ENCODE measurements around the gene PLEKHG1. TPM values are rescaled to one million over a fixed set of nuclear protein-coding genes. Genes with fewer than 3 reads are reported as not detected.

The PLEKHG1 gene
- polyA plus RNA-seq, 3 donors: 38.6 to 43.5 (median 38.8) TPM

GRCh38 chr6:150584596-150584995 is 15.1 kb upstream of the PLEKHG1 start:
- DNase-seq (ENCODE audit: extremely low read depth in 1 of 11, low read depth in 9 of 11, low spot score in 4 of 11): no peak

- DNase-seq (ENCODE audit: extremely low read depth in 1 of 11, low read depth in 9 of 11, low spot score in 4 of 11): peak in 2 of 11 donors; percentile 35 to 74
These were observed 12.8 kb upstream of the PLEKHG1 start for GRCh38 chr6:150586850-150587359.

- no peak for DNase-seq (ENCODE audit: extremely low read depth in 1 of 11, low read depth in 9 of 11, low spot score in 4 of 11)
These were observed 12.0 kb upstream of the PLEKHG1 start for GRCh38 chr6:150587637-150588036.

GRCh38 chr6:150588888-150589499 is 10.7 kb upstream of the PLEKHG1 start:
- DNase-seq (ENCODE audit: extremely low read depth in 1 of 11, low read depth in 9 of 11, low spot score in 4 of 11): no peak

- peak in 4 of 11 donors; percentile 47 to 80 (median 62) for DNase-seq (ENCODE audit: extremely low read depth in 1 of 11, low read depth in 9 of 11, low spot score in 4 of 11)
These were observed 9.8 kb upstream of the PLEKHG1 start for GRCh38 chr6:150589852-150590251.

GRCh38 chr6:150590446-150590845 is 9.2 kb upstream of the PLEKHG1 start:
- DNase-seq (ENCODE audit: extremely low read depth in 1 of 11, low read depth in 9 of 11, low spot score in 4 of 11): no peak

- DNase-seq (ENCODE audit: extremely low read depth in 1 of 11, low read depth in 9 of 11, low spot score in 4 of 11): no peak
These were observed 7.2 kb upstream of the PLEKHG1 start for GRCh38 chr6:150592377-150592995.

- DNase-seq (ENCODE audit: extremely low read depth in 1 of 11, low read depth in 9 of 11, low spot score in 4 of 11): no peak
These were observed 6.6 kb upstream of the PLEKHG1 start for GRCh38 chr6:150593119-150593518.

GRCh38 chr6:150596439-150596838 is 3.2 kb upstream of the PLEKHG1 start:
- DNase-seq (ENCODE audit: extremely low read depth in 1 of 11, low read depth in 9 of 11, low spot score in 4 of 11): no peak

GRCh38 chr6:150598401-150598800 is 1.3 kb upstream of the PLEKHG1 start:
- no peak for DNase-seq (ENCODE audit: extremely low read depth in 1 of 11, low read depth in 9 of 11, low spot score in 4 of 11)

- DNase-seq (ENCODE audit: extremely low read depth in 1 of 11, low read depth in 9 of 11, low spot score in 4 of 11): no peak
These were observed 857 bp upstream of the PLEKHG1 start for GRCh38 chr6:150598858-150599198.

GRCh38 chr6:150600010-150600300 is 270 bp downstream of the PLEKHG1 start:
- no peak for DNase-seq (ENCODE audit: extremely low read depth in 1 of 11, low read depth in 9 of 11, low spot score in 4 of 11)

- DNase-seq (ENCODE audit: extremely low read depth in 1 of 11, low read depth in 9 of 11, low spot score in 4 of 11): peak in 5 of 11 donors; percentile 69 to 87 (median 82)
These were observed 774 bp downstream of the PLEKHG1 start for GRCh38 chr6:150600301-150601017.

GRCh38 chr6:150601439-150601838 is 1.8 kb downstream of the PLEKHG1 start:
- no peak for DNase-seq (ENCODE audit: extremely low read depth in 1 of 11, low read depth in 9 of 11, low spot score in 4 of 11)

GRCh38 chr6:150603176-150603575 is 3.5 kb downstream of the PLEKHG1 start:
- no peak for DNase-seq (ENCODE audit: extremely low read depth in 1 of 11, low read depth in 9 of 11, low spot score in 4 of 11)

GRCh38 chr6:150604467-150604866 is 4.8 kb downstream of the PLEKHG1 start:
- DNase-seq (ENCODE audit: extremely low read depth in 1 of 11, low read depth in 9 of 11, low spot score in 4 of 11): no peak

- no peak for DNase-seq (ENCODE audit: extremely low read depth in 1 of 11, low read depth in 9 of 11, low spot score in 4 of 11)
These were observed 5.6 kb downstream of the PLEKHG1 start for GRCh38 chr6:150605333-150605732.

GRCh38 chr6:150606168-150606591 is 6.5 kb downstream of the PLEKHG1 start:
- peak in 3 of 11 donors; percentile 53 to 77 (median 64) for DNase-seq (ENCODE audit: extremely low read depth in 1 of 11, low read depth in 9 of 11, low spot score in 4 of 11)

- peak in 1 of 11 donors; percentile 36 for DNase-seq (ENCODE audit: extremely low read depth in 1 of 11, low read depth in 9 of 11, low spot score in 4 of 11)
These were observed 7.1 kb downstream of the PLEKHG1 start for GRCh38 chr6:150606647-150607328.

- DNase-seq (ENCODE audit: extremely low read depth in 1 of 11, low read depth in 9 of 11, low spot score in 4 of 11): no peak
These were observed 7.6 kb downstream of the PLEKHG1 start for GRCh38 chr6:150607329-150607650.

Data from renal cortex interstitium (tissue), 11 donors.